Dedifferentiated amniotic fluid mesenchymal stem cell (primary cell): ENCODE measurements around the gene ZNHIT3.
A peak's percentile ranks its signal among the peaks of the same experiment; 100 is the strongest.

Source experiments
- DNase-seq: peaks from one replicate; pipeline ENCODE4 v3.0.0-alpha.2; 2016; ENCODE audit errors: extremely low spot score

Gene ZNHIT3

DNA sequence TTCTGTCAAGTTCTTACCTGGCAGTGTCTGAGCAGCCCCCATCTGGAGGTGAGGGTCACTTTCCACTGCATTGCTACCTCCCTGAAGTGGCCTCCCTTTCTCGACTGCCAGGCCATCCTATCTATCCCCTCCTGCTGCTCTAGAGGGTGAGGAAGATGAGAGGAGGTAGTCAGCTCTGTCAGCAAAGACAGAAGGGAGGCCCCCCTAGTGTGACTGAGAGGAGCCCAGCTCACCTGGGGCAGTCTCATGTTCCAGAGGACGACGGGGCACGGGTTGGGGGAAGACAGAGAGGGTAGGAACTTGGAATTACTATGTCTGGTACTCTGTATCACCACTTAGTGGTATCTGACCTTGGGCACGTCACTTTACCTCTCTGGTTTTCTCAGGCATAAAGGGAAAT lies 26.2 kb downstream of the ZNHIT3 start:
- no peak for DNase-seq

DNA sequence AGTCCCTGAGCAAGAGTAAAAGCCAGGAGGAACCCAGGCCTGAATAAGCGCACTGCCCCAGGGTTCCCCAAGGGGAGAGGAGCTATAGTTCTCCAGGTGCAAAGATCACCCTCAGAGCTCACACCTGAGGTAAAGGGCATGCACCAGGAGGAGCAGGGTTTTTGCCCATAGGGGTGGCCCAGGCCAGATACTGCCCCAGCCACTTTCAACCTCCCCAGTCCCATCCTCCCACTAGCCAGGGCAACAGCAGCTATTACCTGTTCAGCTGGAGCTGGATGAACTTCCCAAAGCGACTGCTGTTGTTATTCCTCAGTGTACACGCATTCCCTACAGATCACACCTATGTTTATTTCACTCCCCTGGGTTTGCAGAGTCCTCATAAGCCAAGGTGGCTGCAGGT lies 28.4 kb downstream of the ZNHIT3 start:
- no peak for DNase-seq

DNA sequence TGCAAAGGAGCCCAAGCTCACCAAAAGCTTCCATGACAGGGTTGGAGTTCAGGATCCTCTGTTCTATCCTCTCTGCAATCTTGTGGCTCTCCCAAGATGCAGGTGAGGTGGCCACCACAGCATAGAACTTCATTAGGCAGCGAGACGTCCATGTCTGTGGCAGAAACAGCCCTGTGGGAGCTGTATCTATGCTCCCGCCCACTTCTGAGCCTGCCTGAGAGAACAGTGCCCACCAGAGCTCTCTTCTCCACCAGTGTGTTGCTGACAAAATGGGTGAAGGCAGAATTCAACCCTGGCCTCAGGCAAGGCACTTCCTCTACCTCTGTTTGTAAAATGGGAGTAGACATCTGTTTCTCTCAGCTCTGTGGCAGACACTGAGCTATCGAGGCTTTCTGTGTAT lies 29.4 kb downstream of the ZNHIT3 start:
- no peak for DNase-seq

DNA sequence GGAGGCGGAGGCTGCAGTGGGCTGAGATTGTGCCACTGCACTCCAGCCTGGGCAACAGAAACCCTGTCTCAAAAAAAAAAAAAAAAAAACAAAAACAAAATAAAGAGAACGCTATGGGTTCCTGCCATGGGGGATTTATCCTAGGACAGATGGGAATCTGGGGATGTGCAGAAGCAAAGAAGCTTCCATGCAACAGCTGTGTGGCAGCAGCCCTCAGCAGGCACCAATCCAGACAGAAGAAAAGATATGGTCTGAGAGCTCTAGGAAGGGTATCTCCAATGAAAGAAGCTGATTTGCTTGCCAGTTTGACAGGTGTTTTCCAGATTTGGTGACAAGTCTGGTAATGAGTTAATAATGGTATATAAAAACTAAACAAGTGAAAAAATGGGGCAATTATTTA lies 36.6 kb downstream of the ZNHIT3 start:
- DNase-seq: no peak

DNA sequence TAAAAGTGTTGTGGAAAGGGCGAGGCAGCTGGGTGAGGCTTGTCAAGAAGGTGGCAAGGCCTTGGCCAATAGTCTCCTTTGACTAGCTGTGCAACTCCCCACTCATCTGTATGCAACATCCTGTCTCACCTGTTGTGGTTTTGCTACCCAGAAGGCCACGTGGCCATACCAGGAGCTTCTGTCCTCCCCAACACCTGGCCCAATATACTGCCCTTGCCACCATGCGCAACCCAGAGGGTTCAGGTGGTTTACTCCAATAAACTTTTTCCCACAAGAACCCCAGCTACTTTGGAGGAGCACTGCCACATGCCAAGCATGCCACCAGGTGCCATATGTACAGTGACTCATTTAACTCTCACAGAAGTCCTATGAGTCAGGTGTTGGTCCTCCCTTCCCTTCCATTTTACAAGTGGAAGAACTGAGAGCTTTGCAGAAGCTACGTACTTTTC lies 38.0 kb downstream of the ZNHIT3 start:
- no peak for DNase-seq

DNA sequence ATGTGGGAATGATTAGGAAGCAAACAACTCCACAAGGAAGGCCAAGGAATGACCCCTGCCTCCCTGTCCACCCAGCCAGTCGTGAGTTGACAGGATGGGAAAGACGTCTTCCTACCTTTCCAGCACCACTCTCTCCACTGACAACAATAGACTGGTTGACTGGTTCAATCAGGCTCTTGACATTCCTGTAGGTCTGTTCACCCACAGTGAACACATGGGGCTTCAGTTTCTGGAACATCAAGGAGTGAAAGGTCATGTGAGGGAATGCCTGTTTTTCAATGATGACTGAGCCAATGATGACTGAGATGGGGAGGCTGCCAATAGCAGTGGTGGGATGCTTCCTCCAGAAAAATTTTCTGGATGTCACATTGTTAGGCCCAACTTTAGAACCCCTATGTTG lies 38.6 kb downstream of the ZNHIT3 start:
- no peak for DNase-seq

DNA sequence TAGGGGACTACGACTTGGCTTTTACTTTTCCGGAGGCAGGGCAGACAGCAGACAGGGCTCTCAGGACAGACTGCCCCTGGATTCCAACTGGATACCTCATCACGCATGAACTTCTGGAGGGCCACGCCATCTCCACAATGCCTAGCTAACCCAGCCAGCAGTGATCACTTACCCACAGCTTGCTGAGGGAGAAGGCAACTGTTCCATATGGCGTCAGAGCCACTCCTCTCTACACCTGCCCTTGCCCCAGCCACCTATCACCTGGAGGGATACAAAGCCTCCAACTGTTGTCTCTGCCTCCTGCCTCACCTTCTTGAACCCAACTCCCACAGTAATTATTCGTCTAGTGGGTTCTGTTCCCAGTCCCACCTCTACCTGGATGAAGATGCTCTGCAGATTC lies 39.4 kb downstream of the ZNHIT3 start:
- no peak for DNase-seq

DNA sequence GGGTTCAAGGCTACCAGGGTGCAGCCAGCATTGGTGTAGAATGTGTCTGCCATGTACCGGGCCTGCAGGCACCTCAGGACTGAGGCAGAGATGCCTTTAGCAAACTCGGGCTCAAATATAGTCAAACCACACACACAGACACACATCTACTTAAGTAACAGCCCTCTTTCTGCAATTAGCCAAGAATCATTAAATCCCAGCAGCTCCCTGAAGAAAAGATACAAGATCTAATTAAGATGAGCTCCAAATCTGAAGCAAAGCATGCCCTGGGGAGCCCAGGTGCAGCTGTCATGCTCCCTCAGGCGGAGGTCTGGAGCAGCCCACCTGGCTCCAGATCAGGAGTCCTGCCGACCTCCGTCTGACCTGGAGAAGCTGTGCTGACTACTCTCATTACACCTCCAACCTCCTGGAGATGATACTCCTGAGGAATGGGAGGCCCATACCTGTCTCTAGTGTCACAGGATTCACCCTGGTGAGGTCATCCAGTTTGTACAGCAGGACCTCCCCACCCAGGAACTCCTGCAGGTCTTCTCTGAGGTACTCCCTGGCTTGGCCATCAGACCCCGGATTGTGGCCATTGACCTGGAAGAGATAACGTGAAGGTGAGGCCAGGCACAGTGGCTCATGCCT lies 41.3 kb downstream of the ZNHIT3 start:
- DNase-seq: no peak

DNA sequence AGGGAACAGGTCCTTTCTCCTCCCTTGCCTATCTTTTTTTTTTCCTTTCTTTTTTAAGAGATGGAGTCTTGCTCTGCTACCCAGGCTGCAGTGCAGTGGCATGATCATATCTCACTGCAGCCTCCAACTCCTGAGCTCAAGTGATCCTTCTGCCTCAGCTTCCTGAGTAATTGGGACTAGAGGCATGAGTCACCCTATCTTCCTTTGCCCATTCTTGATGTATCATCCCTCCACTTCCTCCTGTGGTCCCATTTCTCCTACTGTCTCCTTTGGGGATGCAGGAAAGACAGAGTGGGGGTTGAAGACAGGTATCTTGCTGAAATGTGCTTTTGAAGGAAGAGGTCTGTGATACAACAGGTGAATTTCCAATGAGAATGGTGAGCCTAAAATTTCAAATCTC lies 42.6 kb downstream of the ZNHIT3 start:
- no peak for DNase-seq

DNA sequence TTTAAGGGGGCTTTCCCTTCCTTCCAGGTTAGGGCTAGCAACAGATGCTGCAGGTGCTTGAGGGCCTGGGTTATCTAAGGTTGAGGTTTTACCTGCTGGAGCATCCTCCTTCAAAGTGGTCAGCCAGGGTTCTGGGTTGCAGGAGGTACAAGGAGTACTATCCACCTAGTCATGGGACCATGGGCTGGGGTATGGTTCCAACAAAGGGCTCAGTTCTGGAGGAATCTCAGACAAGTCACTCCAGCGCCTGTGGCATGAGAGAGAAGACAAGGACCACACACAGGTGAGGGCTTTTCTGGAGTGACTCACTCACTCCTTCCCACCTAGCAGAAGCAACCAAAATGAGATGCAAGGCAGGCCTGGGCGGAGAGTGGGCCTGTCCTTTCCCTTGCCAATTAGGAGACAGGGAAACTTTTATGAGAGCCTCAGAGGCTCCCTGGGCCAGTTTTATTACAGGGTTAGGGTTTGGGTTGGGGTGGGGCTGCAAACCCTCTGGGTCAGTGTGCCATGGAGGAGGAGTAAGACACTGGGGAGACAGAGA lies 46.0 kb downstream of the ZNHIT3 start:
- DNase-seq: no peak

DNA sequence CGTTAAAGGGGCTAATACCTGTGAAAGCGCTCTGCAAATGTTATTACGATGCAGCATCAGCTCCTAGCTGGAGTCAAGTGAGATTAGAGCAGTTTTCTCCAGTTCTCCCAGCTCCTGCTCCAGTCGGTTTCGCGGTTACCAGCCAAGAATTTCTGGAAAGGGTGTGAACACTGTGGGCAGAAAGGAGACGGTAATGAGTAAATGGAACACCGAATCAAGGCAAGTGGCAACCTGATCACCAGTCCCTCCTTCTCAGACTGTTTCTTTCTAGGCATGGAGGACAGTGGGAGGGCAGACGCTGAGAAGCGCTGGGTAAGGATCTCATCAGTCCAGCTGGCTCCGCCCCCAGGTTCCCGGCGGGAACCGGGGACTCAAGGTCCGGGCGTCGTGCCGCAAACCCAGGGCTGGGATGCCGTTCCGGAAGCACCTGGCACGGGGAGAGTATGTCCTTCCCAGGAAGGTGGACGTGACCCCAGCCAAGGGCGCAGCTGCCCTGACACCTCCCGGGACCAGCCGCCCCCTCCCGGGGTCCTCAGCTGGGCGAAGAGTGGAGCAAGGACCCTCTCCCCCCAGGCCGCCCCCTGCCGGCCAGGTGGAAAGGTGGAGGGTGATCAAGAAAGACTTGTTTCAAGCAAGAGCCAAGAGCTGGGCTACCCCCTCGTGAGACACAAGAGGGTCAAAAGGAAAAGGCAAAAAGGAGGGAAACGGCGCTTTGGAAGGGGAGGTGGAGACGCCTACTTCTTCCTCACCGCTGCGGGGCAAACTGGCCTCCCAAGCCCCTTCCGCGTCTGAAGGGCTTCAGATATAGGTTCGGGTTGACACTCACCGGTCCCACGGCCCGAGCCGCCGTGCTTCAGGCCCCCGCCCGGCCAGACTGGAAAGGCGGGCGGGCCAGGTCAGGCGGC lies 47.7 kb downstream of the ZNHIT3 start:
- no peak for DNase-seq

DNA sequence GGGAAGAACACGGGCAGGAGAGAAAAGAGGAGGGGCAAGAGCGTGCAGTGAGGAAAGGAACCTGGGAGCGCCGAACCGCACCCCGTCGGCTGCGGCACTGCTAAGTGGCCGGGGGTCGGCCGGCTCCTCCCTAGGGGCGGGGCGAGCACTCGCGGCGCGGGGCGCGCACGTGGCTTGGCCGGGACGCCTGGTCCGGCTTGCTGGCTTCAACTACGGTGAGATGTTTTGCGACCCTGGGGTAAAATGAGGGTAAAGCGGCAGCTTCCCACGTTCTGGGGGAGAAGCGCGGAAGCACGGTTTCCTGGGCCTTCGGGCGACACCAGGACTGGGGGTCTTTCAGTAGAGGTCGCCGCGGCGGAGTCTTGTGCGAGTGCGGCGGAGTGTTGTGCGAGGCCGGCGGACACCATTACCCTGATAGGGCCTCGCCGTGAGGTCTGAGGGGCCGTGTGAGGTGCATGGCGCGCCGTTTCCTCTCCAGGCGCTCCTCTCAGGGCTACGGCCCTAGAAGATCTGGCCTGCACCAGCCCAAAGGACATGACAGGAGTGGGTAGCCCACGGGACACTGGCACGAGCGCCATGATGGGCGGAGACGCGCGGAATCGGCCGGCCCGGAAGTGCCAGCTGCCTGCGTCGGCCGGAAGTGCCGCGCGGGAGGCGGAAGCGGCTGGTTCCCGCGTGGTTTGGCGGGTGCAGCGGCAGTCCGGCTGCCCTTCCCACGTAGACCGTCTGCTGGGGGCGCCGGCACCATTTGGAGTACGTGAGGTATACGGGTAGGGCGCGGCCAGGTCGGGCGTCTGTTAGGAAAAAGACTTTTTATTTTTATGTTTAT lies 48.6 kb downstream of the ZNHIT3 start, which contains the start of the genes MYO19 and PIGW:
Gene MYO19 (minus strand): TSS at position 29 of the 829 bp plus-strand sequence. CDS start 2,330 bp downstream, outside the sequence.
Gene PIGW (plus strand): TSS at position 148 of the 829 bp plus-strand sequence. CDS start 2,115 bp downstream, outside the sequence.
- peak; percentile 78 for DNase-seq

DNA sequence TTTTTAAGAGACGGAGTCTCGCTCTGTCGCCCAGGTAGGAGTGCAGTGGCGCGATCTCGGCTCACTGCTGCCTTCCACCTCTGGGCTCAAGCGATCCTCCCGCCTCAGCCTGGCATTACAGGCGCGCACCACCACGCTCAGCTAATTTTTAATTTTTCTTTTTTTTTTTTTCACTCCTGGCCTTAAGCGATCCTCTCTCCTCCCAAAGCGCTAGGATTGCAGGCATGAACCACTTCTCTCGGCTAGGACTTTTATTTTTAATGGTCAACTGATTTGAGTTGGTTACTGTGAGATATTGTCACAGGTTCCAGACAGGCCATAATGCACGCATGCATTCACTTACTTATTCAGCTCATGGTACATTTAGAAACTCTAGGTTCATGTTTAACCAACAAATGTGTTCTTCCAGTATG lies 49.2 kb downstream of the ZNHIT3 start:
- no peak for DNase-seq

DNA sequence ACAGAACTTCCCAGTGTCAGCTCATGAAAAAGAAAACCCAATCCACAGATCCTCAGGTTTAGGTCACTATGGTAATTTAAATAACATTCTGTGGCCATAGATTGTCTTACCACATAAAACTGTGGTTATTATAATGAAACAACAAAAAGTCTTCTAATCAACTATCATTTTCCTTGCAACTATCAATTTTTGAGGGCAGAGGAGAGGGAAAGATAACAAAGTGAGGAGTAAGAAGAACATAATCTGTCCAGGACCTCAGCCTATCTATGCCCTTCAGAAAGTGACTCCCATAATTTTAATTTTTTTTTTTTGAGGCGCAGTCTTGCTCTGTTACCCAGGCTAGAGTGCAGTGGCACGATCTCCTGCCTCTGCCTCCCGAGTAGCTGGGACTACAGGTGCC lies 54.2 kb downstream of the ZNHIT3 start:
- no peak for DNase-seq

DNA sequence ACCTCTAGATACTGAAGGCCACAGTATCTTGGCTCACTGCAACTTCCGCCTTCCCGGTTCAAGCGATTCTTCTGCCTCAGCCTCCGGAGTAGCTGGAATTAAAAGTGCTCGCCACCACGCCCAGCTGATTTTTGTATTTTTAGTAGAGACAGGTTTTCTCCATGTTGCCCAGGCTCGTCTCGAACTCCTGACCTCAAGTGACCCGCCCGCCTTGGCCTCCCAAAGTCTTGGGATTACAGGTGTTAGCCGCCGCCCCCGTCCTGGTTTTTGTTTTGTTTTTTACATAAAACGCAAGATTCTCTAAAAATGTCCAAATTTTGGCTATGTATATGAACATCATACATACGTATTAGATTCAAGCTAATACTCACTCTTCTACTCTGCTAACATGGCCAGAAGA lies 56.3 kb downstream of the ZNHIT3 start:
- DNase-seq: no peak

DNA sequence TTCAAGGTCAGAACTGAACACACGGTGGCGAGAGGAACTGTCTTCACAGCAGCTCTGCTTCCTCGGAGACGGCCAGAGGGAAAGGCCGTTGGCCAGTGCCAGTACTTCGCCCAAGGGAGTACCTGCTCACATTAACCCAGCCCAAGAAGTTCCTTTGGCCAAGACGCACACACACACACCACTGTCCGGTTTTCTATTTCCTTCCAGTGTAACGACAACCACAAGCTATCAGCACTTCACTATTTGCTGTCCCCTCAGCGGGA lies 57.5 kb downstream of the ZNHIT3 start:
- DNase-seq: no peak

DNA sequence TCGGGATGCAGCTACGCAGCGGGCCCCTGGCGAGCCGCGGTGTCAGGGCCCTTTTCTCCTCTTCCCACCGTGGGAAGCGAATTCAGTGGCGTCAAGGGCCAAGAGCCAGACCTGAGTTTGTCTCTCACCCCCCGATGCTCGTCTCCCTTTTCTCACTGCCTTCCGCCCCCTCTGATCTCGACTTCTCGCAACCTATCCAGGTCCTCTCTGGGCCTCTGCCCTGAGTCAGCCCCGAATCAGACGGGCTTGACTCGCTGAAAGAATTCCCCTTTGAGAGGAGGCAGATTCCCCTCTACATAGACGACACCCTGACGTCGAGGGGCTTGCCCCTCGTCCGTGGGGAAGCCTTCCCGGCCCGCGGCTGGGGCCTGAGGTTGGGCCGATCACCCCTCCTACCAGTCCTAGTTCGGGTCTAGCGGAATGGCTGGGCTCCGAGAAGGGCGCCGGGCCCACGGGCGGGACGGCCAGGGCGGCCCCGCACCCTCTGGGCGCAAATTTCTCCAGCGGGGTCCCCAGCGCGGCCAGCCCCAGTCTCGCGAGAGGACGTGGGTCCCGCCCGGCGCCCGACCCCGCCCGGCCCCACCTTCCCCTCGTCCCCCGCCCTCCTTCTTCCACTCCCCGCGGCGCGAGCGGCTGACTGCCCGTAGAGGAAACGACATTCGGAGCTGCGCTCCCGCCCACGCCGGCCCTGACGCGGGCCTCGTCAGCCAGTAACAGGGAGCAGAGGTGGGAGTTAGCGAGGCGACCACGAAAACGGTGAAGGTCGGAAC lies 58.0 kb downstream of the ZNHIT3 start, which contains the start of gene GGNBP2:
Gene GGNBP2 (plus strand): TSS at position 613 of the 770 bp plus-strand sequence. CDS start 806 bp downstream, outside the sequence.
- DNase-seq: peak; percentile 97

DNA sequence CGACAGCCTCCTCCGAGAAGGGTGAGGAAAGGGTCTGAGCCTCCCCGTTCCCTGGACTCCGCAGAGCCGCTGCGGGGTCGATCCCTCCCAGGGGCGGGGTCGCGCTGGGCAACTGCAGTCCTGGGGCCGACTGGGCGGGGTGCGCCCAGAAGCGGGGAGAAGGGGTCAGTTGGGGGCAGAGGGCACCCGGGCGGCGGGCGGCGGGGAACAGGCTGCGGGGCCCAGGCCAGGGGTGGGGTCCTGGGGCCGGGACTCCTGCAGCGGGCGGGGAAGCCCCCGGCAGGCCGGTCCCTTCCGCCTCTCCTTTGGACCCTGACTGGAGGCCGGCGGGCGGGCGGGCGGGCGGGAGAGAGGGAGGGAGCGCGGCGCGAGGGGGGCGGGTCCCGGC lies 58.6 kb downstream of the ZNHIT3 start:
- DNase-seq: no peak
